K562 (cell line): Measurements from ENCODE around the gene GARIN5B. TPM values are rescaled to one million over a fixed set of nuclear protein-coding genes. Genes with fewer than 3 reads are reported as not detected.

Source experiments
- BRCA1 ChIP-seq, 2 experiments: fragments of 450-650 bp in 1 of 2; sonication (generic) in 1 of 2; formaldehyde crosslinking in 1 of 2; IDR thresholded peaks; 2 replicates each; pipeline versions ENCODE4 v1.5.0 to v1.6.1; 2017 to 2020; ENCODE audit warnings: mild to moderate bottlenecking in 1 of 2, missing genetic modification reagents in 1 of 2
- FOXP4 ChIP-seq: sonication (generic); formaldehyde crosslinking; IDR thresholded peaks from 2 replicates; pipeline ENCODE4 v1.8.0; 2022; ENCODE audit warnings: mild to moderate bottlenecking, missing genetic modification reagents, borderline replicate concordance
- MAX ChIP-seq: sonication (generic); formaldehyde crosslinking; IDR thresholded peaks from 2 replicates; pipeline ENCODE4 v1.9.0; 2022; ENCODE audit warnings: mild to moderate bottlenecking, missing genetic modification reagents
- NR2C2 ChIP-seq, 2 experiments: fragments of 200-800 bp in 1 of 2; sonication (Bioruptor generic) in 1 of 2; sonication (generic) in 1 of 2; formaldehyde crosslinking in 1 of 2; IDR thresholded peaks; 2 replicates each; pipeline versions ENCODE4 v1.6.1 to v1.8.0; 2016 to 2022; ENCODE audit warnings: mild to moderate bottlenecking in 1 of 2, missing compliant biosample characterization in 1 of 2, missing genetic modification characterization in 1 of 2, missing genetic modification reagents in 1 of 2
- RBFOX2 ChIP-seq: fragments of 200-400 bp; formaldehyde crosslinking; IDR thresholded peaks from 2 replicates; pipeline ENCODE4 v1.6.1; 2017; ENCODE audit warnings: low read depth, mild to moderate bottlenecking, low read length, moderate library complexity
- polyA plus RNA-seq, 8 experiments: library from polyadenylated mRNA; depleted of rRNA in 4 of 8; stranded (reverse) in 5 of 8; unstranded in 3 of 8; fragments of >200 nt; fragmentation: Nextera tagmentation in 2 of 8; fragmentation: Illumina TruSeq in 1 of 8; extraction: Ambion mirVana in 2 of 8; extraction: Trizol in 1 of 8; gene quantifications; 2 replicates each; pipeline versions ENCODE4 v1.2.1 to v1.2.3, GENCODE V29; 2011 to 2014; ENCODE audit warnings: inconsistent platforms in 1 of 8, missing spikeins in 1 of 8
- total RNA-seq, 7 experiments: library from RNA; depleted of rRNA in 6 of 7; stranded (reverse); fragments of >200 nt in 6 of 7; fragmentation: Illumina TruSeq in 2 of 7; extraction: Trizol in 2 of 7; gene quantifications; 2 replicates each; pipeline versions ENCODE4 v1.2.1 to v1.2.3, GENCODE V29; 2011 to 2021; ENCODE audit warnings: low replicate concordance in 1 of 7

The GARIN5B gene
- total and polyA plus RNA-seq, 9 of the 15 experiments (the other 6 are each of a cell fraction or from before 2014, with no cell fraction given) = not detected

- TF ChIP-seq NR2C2 (CRISPR knock-in tag; IDR thresholded peaks at IDR 0.05) (0 out of 2 replicates have a peak, but pooled peaks have one; percentile 42), NR2C2 (tag; IDR thresholded peaks at IDR 0.05) (no peak), RBFOX2 (peak; percentile 83), MAX (CRISPR knock-in tag) (0 out of 2 replicates have a peak, but pooled peaks have one; percentile 23), FOXP4 (no peak), BRCA1 (IDR thresholded peaks at IDR 0.05) (no peak), BRCA1 (CRISPR knock-in tag; IDR thresholded peaks at IDR 0.05) (0 out of 2 replicates have a peak, but pooled peaks have one; percentile 29)
These were observed 24.9 kb upstream of the GARIN5B start (continued) for GRCh38 chr19:55387736-55388497.
